ENCODE measurements around the gene ZNF710. TPM values are rescaled to one million over a fixed set of nuclear protein-coding genes. Genes with fewer than 3 reads are reported as not detected.

ZNF710 gene
- total RNA-seq, 4 donors from 2014 or later = 19.2 to 32.1 (median 25.0) TPM

DNA sequence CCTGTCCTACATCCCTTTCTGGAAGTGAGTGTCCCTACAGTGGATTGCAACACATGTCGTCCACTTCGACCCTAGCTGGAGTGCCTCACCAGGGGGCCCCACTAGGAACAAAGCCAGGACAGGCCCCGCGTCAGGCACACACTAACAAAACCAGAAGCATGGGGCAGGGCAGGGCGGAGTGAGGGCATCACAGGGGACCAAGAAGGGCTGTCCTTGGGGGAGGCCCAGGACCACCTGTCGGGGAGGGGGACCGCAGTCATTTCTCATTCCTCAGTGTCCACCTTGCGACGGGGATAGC, 79.3 kb downstream of the ZNF710 start:
- DNase-seq (ENCODE audit: low spot score in 2 of 2) = no peak
- Histone ChIP-seq H3K4me3 (no peak overlapping the region), H3K27me3 (no peaks in the 10 kb centered on the region), H3K9me3 (no peaks in the 10 kb centered on the region), H3K36me3 (peaks cover 77% of the 10 kb centered on the region), H3K4me1 (peaks cover 22% of the 10 kb centered on the region), H3K27ac (no peak overlapping the region)
- no peak for TF ChIP-seq EP300 (IDR thresholded peaks at IDR 0.05)
- no peak for TF ChIP-seq POLR2A (IDR thresholded peaks at IDR 0.05)
- TF ChIP-seq POLR2AphosphoS5 (IDR thresholded peaks at IDR 0.05) = no peak
- no peak for TF ChIP-seq CTCF (IDR thresholded peaks at IDR 0.05)
- 94% methylated on average over 9 of the region's 9 CpGs for WGBS

GRCh38 chr15:90080818-90081393, 79.8 kb downstream of the ZNF710 start:
- 96% methylated on average over 11 of the region's 11 CpGs for WGBS
- peaks cover 76% of the 10 kb centered on the region for H3K36me3 ChIP-seq

GRCh38 chr15:90082140-90082715, 81.1 kb downstream of the ZNF710 start:
- no peak for TF ChIP-seq EP300 (IDR thresholded peaks at IDR 0.05)
- no peak for TF ChIP-seq POLR2A (IDR thresholded peaks at IDR 0.05)
- TF ChIP-seq POLR2AphosphoS5 (IDR thresholded peaks at IDR 0.05) = no peak
- TF ChIP-seq CTCF (IDR thresholded peaks at IDR 0.05) = no peak
- H3K4me1 ChIP-seq = peaks cover 8% of the 10 kb centered on the region
- H3K4me3 ChIP-seq = no peak overlapping the region
- DNase-seq (ENCODE audit: low spot score in 2 of 2) = no peak
- H3K36me3 ChIP-seq = peaks cover 74% of the 10 kb centered on the region
- H3K27ac ChIP-seq = no peak overlapping the region
- WGBS = 32% methylated on average over 6 of the region's 9 CpGs
- no peaks in the 10 kb centered on the region for H3K27me3 ChIP-seq
- no peaks in the 10 kb centered on the region for H3K9me3 ChIP-seq

More at GRCh38 chr15:90080818-90081393, 79.8 kb downstream of the ZNF710 start:
- DNase-seq (ENCODE audit: low spot score in 2 of 2) = no peak
- Histone ChIP-seq H3K27me3 (no peaks in the 10 kb centered on the region), H3K4me1 (peaks cover 18% of the 10 kb centered on the region), H3K27ac (no peak overlapping the region), H3K4me3 (no peak overlapping the region), H3K9me3 (no peaks in the 10 kb centered on the region)
- TF ChIP-seq POLR2A (IDR thresholded peaks at IDR 0.05) = no peak

GRCh38 chr15:90083419-90083818, 82.3 kb downstream of the ZNF710 start:
- no peak overlapping the region for H3K27ac ChIP-seq
- H3K4me3 ChIP-seq = no peak overlapping the region
- no peak for TF ChIP-seq EP300 (IDR thresholded peaks at IDR 0.05)
- no peak for TF ChIP-seq POLR2AphosphoS5 (IDR thresholded peaks at IDR 0.05)
- TF ChIP-seq POLR2A (IDR thresholded peaks at IDR 0.05) = no peak
- no peak for TF ChIP-seq CTCF (IDR thresholded peaks at IDR 0.05)
- no peaks in the 10 kb centered on the region for H3K9me3 ChIP-seq
- H3K36me3 ChIP-seq = peaks cover 82% of the 10 kb centered on the region
- WGBS = 96% methylated on average over 4 of the region's 5 CpGs
- H3K27me3 ChIP-seq = no peaks in the 10 kb centered on the region
- no peak for DNase-seq (ENCODE audit: low spot score in 2 of 2)
- H3K4me1 ChIP-seq = peaks cover 8% of the 10 kb centered on the region

- Histone ChIP-seq H3K36me3 (peaks cover 78% of the 10 kb centered on the region), H3K27ac (no peak overlapping the region)
Observed at GRCh38 chr15:90083954-90084607, 83.0 kb downstream of the ZNF710 start.

More at GRCh38 chr15:90083954-90084607, 83.0 kb downstream of the ZNF710 start:
- H3K4me1 ChIP-seq = peaks cover 8% of the 10 kb centered on the region
- H3K9me3 ChIP-seq = no peaks in the 10 kb centered on the region
- H3K4me3 ChIP-seq = no peak overlapping the region
- WGBS = 85% methylated on average over 8 of the region's 14 CpGs
- no peaks in the 10 kb centered on the region for H3K27me3 ChIP-seq
- no peak for DNase-seq (ENCODE audit: low spot score in 2 of 2)
- TF ChIP-seq CTCF (IDR thresholded peaks at IDR 0.05) (no peak), EP300 (IDR thresholded peaks at IDR 0.05) (no peak), POLR2A (IDR thresholded peaks at IDR 0.05) (no peak), POLR2AphosphoS5 (IDR thresholded peaks at IDR 0.05) (no peak)
